OCI-LY1 (cell line): Measurements from ENCODE around the gene CNPY2.
"Not testable (repeated sequence)": the region's sequence is repeated elsewhere in the genome, so short reads cannot be mapped to it uniquely, and the experiment has no call there.

Source experiments
- CTCF ChIP-seq: fragments of 200-600 bp; sonication (generic), shearing (Covaris generic); IDR thresholded peaks from 2 replicates; pipeline ENCODE4 v1.5.1; 2017; ENCODE audit warnings: mild to moderate bottlenecking, antibody characterized with exemption, low read length, moderate library complexity, mixed read lengths
- EZH2 ChIP-seq: fragments of 200-600 bp; sonication (generic), shearing (Covaris generic); IDR thresholded peaks from 2 replicates; pipeline ENCODE4 v1.8.0; 2017; ENCODE audit warnings: borderline replicate concordance, mixed run types, mild to moderate bottlenecking, antibody characterized with exemption, low read length, moderate library complexity, mixed read lengths

- TF ChIP-seq CTCF, EZH2: not testable (repeated sequence)
These were observed 43.3 kb downstream of the CNPY2 start for GRCh38 chr12:56272468-56272867.
